ENCODE data around the gene CYP3A5. TPM values are rescaled to one million over a fixed set of nuclear protein-coding genes. Genes with fewer than 3 reads are reported as not detected.

Gene CYP3A5
- total and polyA plus RNA-seq, 2 of the 13 experiments (the other 11 are each of a cell fraction or from before 2014, with no cell fraction given), result 5.7 to 9.3 TPM

DNA sequence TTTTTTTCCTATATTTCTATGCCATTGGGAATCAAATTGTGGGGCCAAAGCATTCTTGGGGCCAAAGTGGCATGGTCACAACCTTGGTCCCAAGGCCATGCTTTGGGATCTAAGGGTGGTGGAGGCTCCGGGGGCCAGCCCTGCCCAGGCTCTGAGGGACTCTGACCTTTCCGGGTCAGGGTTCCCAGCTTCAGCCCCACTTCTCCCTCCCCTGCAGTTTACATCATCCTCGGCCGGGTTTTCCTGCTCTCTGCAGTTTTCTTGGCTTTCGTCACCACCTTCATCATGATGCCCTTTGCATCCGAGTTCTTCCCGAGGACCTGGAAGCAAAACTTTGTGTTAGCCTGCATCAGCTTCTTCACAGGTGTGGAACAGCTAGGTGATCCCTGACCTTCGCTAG, 73.3 kb downstream of the CYP3A5 start (continued):
- TF ChIP-seq ZMYM4 (CRISPR knock-in tag; IDR thresholded peaks at IDR 0.05) (0 out of 2 replicates have a peak, but pooled peaks have one; percentile 25), ATF4 (CRISPR knock-in tag; IDR thresholded peaks at IDR 0.05) (peak in 1 of 2 experiments; percentile 71; a peak in 2 of 4 replicates), ZNF687 (CRISPR knock-in tag; IDR thresholded peaks at IDR 0.05) (peak; percentile 45), SP5 (CRISPR knock-in tag; IDR thresholded peaks at IDR 0.05; ENCODE audit: borderline replicate concordance, low read depth) (no peak), KDM5A (IDR thresholded peaks at IDR 0.05; ENCODE audit: borderline replicate concordance, low read length) (no peak), KAT8 (CRISPR knock-in tag; IDR thresholded peaks at IDR 0.05) (no peak), HNF4A (CRISPR knock-in tag; IDR thresholded peaks at IDR 0.05) (peak; percentile 69), ZBTB21 (CRISPR knock-in tag; IDR thresholded peaks at IDR 0.05) (0 out of 2 replicates have a peak, but pooled peaks have one; percentile 59), SPEN (CRISPR knock-in tag; IDR thresholded peaks at IDR 0.05; ENCODE audit: low read depth) (peak; percentile 29; the same call in 1 of the 2 replicates)
- TF ChIP-seq, protein P1, sequence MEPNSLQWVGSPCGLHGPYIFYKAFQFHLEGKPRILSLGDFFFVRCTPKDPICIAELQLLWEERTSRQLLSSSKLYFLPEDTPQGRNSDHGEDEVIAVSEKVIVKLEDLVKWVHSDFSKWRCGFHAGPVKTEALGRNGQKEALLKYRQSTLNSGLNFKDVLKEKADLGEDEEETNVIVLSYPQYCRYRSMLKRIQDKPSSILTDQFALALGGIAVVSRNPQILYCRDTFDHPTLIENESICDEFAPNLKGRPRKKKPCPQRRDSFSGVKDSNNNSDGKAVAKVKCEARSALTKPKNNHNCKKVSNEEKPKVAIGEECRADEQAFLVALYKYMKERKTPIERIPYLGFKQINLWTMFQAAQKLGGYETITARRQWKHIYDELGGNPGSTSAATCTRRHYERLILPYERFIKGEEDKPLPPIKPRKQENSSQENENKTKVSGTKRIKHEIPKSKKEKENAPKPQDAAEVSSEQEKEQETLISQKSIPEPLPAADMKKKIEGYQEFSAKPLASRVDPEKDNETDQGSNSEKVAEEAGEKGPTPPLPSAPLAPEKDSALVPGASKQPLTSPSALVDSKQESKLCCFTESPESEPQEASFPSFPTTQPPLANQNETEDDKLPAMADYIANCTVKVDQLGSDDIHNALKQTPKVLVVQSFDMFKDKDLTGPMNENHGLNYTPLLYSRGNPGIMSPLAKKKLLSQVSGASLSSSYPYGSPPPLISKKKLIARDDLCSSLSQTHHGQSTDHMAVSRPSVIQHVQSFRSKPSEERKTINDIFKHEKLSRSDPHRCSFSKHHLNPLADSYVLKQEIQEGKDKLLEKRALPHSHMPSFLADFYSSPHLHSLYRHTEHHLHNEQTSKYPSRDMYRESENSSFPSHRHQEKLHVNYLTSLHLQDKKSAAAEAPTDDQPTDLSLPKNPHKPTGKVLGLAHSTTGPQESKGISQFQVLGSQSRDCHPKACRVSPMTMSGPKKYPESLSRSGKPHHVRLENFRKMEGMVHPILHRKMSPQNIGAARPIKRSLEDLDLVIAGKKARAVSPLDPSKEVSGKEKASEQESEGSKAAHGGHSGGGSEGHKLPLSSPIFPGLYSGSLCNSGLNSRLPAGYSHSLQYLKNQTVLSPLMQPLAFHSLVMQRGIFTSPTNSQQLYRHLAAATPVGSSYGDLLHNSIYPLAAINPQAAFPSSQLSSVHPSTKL (CRISPR knock-in tag; IDR thresholded peaks at IDR 0.05), result peak; percentile 46
- TF ChIP-seq, protein P2, sequence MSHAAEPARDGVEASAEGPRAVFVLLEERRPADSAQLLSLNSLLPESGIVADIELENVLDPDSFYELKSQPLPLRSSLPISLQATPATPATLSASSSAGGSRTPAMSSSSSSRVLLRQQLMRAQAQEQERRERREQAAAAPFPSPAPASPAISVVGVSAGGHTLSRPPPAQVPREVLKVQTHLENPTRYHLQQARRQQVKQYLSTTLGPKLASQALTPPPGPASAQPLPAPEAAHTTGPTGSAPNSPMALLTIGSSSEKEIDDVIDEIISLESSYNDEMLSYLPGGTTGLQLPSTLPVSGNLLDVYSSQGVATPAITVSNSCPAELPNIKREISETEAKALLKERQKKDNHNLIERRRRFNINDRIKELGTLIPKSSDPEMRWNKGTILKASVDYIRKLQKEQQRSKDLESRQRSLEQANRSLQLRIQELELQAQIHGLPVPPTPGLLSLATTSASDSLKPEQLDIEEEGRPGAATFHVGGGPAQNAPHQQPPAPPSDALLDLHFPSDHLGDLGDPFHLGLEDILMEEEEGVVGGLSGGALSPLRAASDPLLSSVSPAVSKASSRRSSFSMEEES (CRISPR knock-in tag; IDR thresholded peaks at IDR 0.05), result no peak
- TF ChIP-seq, protein P3, sequence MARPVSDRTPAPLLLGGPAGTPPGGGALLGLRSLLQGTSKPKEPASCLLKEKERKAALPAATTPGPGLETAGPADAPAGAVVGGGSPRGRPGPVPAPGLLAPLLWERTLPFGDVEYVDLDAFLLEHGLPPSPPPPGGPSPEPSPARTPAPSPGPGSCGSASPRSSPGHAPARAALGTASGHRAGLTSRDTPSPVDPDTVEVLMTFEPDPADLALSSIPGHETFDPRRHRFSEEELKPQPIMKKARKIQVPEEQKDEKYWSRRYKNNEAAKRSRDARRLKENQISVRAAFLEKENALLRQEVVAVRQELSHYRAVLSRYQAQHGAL (CRISPR knock-in tag; IDR thresholded peaks at IDR 0.05; ENCODE audit: not compliant biosample characterization), result no peak
- TF ChIP-seq, protein P4, sequence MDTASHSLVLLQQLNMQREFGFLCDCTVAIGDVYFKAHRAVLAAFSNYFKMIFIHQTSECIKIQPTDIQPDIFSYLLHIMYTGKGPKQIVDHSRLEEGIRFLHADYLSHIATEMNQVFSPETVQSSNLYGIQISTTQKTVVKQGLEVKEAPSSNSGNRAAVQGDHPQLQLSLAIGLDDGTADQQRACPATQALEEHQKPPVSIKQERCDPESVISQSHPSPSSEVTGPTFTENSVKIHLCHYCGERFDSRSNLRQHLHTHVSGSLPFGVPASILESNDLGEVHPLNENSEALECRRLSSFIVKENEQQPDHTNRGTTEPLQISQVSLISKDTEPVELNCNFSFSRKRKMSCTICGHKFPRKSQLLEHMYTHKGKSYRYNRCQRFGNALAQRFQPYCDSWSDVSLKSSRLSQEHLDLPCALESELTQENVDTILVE (CRISPR knock-in tag; IDR thresholded peaks at IDR 0.05), result no peak
- TF ChIP-seq, protein P5, sequence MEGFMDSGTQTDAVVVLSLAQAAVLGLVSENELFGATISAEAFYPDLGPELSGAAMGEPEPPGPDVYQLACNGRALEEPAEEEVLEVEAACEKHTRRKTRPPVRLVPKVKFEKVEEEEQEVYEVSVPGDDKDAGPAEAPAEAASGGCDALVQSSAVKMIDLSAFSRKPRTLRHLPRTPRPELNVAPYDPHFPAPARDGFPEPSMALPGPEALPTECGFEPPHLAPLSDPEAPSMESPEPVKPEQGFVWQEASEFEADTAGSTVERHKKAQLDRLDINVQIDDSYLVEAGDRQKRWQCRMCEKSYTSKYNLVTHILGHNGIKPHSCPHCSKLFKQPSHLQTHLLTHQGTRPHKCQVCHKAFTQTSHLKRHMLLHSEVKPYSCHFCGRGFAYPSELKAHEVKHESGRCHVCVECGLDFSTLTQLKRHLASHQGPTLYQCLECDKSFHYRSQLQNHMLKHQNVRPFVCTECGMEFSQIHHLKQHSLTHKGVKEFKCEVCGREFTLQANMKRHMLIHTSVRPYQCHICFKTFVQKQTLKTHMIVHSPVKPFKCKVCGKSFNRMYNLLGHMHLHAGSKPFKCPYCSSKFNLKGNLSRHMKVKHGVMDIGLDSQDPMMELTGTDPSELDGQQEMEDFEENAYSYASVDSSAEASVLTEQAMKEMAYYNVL (CRISPR knock-in tag; IDR thresholded peaks at IDR 0.05; ENCODE audit: borderline replicate concordance), result no peak

Measured in HepG2 (cell line).